Stimulated activated CD8-positive, alpha-beta memory T cell treated with anti-CD3 and anti-CD28 coated beads, Interleukin-2, amount 100 ng/mL, for 48 hours (primary cell): ENCODE results near the gene LY86.

Source experiments
- DNase-seq, 2 donors: peaks; one replicate each; pipeline ENCODE4 v3.0.0-alpha.2; 2020; ENCODE audit warnings: low read depth in 2 of 2

LY86 gene

DNA sequence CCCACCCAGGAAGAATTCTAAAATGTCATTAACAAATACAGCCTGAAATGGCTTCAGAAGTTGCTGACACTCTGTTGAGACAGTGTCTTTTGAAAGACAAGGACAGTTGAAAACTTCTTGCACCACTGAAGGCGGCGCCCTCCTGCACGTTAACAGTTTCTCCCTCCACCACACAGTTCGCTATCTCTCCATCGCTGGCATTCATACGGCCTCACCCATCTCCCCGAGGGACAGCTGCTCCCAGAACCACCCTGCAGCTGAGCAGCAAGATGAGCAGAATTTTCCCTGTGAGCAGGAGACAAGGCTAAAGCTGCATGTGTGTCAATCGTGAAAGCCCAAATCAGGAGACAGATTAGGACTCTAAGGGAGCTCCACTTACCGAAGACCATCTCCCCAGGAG, 113.3 kb downstream of the LY86 start:
- no peak for DNase-seq

DNA sequence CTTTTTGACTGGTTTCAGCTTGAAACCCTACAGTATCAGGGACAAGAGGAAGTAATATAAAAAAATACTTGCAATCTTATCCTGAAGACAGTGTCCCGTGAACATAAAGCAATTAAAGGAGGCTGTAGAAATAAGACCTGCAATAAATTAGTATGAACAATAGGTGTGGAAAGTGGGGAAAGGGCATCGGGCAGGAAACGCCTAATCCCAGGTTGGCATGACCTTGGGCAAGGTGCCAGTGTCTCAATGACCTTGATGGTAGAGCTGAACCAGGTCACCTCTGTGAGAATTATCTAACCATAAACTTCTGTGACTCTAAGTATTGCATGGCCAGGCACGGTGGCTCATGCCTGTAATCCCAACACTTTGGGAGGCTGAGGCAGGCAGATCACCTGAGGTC, 115.2 kb downstream of the LY86 start:
- no peak for DNase-seq
